GM19324 (cell line): ENCODE results near the gene SULT1A3.
"Not testable (repeated sequence)": the region's sequence is repeated elsewhere in the genome, so short reads cannot be mapped to it uniquely, and the experiment has no call there.

Experiments used
- ATAC-seq: cut with Tn5 transposase; IDR thresholded peaks from one replicate; pipeline ENCODE4 v1.9.1; 2021; ENCODE audit warnings: mild to moderate bottlenecking, moderate library complexity; ENCODE audit not compliant: unreplicated experiment, low FRiP score

SULT1A3 gene

GRCh38 chr16:30199049-30199448 lies at the start of gene SULT1A3:
SULT1A3 (plus strand) TSS chr16:30199255; CDS start chr16:30200729, 1,474 bp downstream.
- ATAC-seq: not testable (repeated sequence)

GRCh38 chr16:30151091-30151490 lies 48.0 kb upstream of the SULT1A3 start:
- ATAC-seq: no peak

DNA sequence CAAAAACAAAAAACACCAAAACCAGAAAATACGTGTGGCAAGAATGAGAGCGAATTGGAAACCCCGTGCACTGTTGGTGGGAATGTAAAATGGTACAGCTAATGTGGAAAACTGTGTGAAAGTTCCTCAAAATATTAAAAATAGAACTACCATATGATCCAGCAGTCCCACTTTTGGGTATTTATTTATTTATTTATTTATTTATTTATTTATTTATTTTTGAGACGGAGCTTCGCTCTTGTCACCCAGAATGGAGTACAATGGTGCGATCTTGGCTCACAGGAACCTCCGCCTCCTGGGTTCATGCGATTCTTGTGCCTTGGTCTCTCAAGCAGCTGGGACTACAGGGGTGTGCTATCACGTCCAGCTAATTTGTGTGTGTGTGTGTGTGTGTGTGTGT lies 46.5 kb upstream of the SULT1A3 start:
- no peak for ATAC-seq

DNA sequence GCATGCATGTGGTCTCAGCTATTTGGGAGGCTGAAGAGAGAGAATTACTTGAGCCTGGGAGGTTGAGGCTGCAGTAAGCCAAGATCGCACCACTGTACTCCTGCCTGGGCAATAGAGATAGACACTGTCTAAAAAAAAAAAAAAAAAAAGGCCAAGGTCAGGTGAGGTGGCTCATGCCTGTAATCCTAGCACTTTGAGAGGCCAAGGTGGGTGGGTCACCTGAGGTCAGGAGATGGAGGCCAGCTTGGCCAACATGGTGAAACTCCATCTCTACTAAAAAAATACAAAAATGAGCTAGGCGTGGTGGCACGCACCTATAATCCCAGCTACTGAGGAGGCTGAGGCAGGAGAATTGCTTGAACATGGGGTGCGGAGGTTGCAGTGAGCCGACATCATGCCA lies 43.9 kb upstream of the SULT1A3 start:
- ATAC-seq: no peak

DNA sequence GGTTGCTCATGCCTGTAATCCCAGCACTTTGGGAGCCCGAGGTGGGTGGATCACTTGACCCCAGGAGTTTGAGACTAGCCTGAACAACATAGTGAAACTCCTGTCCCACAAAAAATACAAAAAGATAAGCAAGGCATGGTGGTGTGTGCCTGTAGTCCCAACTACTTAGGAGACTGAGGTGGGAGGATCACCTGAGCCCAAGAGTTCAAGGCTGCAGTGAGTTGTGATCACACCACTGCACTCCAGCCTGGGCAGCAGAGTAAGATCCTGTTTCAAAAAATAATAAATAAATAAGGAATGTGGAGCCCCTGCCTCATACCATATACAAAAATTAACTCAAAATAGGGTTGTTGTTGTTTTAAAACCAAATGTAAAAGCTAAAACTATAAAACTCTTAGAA lies 41.8 kb upstream of the SULT1A3 start:
- ATAC-seq: no peak

DNA sequence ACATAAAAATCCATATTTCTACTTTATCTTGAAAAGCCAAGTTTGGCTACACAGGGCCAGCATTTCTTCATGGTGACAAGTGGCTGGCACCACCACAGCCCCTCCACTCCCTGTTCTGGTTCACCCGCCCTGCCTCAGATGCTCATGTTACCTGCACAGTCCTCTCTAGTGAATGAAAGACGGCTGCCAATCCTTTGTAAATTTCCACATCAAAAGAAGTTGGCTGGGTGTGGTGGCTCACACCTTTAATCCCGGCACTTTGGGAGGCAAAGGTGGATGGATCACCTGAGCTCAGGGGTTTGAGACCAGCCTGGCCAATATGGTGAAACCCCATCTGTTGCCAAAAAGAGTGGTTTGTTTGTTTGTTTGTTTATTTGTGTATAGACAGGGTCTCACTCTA lies 35.5 kb upstream of the SULT1A3 start:
- ATAC-seq: no peak

GRCh38 chr16:30166202-30166902 lies 32.7 kb upstream of the SULT1A3 start:
- ATAC-seq: no peak

DNA sequence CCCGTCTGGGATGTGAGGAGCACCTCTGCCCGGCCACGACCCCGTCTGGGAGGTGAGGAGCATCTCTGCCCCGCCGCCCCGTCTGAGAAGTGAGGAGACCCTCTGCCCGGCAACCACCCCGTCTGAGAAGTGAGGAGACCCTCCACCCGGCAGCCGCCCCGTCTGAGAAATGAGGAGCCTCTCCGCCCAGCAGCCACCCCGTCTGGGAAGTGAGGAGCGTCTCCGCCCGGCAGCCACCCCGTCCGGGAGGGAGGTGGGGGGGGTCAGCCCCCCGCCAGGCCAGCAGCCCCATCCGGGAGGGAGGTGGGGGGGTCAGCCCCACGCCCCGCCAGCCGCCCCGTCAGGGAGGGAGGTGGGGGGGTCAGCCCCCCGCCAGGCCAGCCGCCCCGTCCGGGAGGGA lies 30.3 kb upstream of the SULT1A3 start:
- not testable (repeated sequence) for ATAC-seq

GRCh38 chr16:30169416-30169815 lies 29.6 kb upstream of the SULT1A3 start:
- not testable (repeated sequence) for ATAC-seq

DNA sequence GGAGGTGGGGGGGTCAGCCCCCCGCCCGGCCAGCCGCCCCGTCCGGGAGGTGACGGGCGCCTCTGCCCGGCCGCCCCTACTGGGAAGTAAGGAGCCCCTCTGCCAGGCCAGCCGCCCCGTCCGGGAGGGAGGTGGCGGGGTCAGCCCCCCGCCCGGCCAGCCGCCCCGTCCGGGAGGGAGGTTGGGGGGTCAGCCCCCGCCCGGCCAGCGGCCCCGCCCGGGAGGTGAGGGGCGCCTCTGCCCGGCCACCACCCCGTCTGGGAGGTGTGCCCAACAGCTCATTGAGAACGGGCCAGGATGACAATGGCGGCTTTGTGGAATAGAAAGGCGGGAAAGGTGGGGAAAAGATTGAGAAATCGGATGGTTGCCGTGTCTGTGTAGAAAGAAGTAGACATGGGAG lies 28.9 kb upstream of the SULT1A3 start:
- ATAC-seq: not testable (repeated sequence)

DNA sequence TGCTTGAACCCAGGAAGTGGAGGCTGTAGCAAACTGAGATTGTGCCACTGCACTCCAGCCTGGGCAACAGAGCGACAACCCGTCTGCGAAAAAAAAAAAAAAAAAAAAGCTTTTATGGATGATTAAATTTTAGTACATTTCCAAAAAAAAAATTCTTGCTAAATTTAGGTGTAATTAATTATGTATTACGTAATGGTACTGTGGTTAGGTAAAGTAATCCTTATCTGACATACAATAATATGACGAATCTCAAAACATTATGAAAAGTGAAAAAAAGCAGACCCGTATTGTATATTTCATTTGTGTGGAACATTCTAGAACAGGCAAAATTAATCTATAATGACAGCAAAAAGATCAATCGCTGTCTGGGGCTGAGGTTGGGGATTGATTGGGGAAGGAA lies 26.0 kb upstream of the SULT1A3 start:
- no peak for ATAC-seq

DNA sequence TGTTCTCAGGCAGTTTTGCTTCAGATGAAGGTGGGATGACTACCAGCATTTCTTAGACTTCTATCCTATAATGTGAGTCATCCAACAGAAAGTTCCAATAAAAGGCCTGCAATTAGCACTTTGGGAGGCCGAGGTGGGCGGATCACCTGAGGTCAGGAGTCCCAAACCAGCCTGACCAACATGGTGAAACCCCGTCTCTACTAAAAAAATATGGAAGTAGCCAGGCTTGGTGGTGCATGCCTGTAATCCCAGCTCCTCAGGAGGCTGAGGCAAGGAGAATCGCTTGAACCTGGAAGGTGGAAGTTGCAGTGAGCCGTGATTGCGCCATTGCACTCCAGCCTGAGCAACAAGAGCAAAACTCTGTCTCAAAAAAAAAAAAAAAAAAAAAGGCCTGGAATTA lies 22.2 kb upstream of the SULT1A3 start:
- ATAC-seq: not testable (repeated sequence)

- ATAC-seq: no peak
Measured at GRCh38 chr16:30179195-30179594, 19.9 kb upstream of the SULT1A3 start.

DNA sequence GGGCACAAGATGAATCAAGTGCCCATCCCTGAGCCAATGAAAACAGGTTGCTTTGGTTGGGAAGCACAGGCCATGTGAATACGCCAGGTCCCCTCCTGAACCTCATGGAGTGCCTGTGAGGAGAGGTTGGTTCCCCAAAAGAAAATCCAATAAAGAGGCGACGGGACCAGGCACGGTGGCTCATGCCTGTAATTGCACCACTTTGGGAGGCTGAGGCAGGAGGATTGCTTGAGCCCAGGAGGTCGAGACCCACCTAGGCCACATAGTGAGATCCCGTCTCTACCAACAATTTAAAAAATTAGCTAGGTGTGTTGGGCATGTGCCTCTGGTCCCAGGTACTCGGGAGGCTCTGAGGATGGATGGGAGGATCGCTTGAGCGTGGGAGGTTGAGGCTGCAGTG lies 19.1 kb upstream of the SULT1A3 start:
- no peak for ATAC-seq

DNA sequence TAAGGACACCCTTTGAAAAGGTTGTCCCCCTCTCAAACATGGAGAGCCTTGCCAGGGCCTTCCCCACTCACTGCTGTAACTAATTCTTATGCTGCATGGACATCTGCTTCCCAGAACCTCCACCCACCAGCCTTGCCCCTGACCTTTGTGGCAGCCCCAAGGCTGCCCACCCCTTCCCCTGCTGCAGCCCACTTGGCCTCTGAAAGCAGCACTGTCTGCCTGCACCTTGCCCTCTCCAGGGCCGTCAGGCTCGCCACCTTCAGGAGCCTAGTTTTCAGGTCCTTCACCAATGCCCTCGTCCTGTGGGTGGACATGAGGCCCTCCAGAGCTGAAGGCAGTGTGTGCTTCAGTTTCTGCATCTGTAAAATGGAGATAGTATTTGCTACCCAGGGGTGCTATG lies 18.3 kb upstream of the SULT1A3 start:
- ATAC-seq: no peak

DNA sequence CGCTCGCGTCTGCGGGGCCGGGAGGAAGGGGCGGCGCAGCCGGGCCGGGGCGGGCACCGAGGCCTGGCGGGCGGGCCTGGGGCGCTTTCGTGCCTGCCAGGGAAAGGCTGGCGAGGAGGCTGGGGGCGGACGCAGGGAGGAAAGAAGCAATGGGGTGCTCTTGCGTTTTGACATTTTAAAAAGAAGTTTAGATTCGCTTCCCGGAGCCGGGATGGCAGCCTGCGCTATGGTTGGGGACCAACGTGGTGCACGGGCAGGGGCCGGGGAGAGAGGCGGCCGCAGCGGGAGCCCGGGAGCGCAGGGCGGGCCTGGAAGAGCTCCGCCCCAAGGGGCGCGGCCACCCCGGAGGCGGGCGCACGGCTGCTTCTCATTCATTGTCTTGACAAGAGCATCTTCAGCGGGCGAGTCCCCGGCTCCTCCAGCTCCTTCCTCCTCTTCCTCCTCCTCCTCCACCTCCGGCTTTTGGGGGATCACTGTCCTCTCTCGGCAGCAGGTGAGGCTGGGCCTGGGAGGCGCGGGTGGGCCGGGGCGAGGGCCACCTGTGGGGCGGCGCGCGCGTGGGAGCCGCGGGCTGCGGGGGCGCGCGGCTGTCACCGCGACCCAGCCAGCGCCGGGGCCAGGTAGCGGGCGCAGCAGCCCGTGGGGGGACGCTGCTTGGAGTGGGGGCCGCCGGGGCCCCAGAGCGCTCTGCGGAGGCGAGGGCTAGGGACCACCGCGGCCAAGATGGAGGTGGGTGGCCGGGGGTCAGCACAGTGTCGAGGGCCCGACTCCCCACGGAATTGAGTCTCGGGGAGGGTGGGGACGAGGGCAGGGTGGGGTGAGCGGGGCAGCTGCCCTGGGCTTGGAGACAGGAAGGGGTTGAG lies 15.6 kb upstream of the SULT1A3 start, which contains the start of gene CORO1A:
TSS of gene CORO1A (plus strand) at position 370 of the 863 bp plus-strand sequence. CDS start 1,608 bp downstream, outside the sequence.
- peak; percentile 43 for ATAC-seq

DNA sequence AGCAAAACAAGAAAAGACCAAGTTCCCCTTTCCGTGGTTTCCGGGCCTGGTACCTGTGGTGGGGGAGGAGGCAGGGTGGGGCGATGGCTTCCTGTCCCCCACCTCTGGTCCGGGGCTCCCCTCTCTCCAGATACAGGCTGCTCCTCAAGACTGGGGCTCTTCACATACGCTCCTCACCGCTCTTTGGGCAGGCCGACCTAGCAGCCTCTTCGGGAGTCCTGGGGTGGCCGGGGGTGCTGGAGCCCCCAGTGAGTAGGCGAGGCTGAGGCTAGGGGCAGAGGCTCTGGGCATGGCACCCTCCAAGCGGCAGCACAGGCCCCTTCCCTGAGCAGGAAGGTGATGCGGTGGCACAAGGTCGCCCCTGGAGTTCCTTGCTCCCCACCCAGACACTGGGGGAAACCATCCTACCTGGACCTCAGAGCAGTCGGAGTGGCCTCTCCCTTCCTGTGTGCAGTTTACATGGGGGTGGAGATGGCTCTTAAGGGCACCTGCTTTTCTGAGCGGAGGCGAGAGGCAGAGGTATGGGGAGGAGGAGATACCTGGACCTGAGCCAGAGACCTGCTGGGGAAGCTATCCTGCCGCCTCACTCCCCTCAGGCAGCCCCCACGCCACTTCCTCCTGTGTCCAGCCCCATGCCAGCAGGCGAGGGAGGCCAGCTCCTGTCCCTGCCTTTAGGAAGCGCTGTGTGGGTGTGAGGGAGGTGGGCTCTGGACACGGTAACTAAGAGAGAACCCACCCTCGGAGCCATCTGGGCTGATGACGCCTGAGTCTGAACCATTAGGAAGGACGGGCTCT lies 14.8 kb upstream of the SULT1A3 start:
- peak; percentile 4 for ATAC-seq

GRCh38 chr16:30184891-30185682 lies 14.0 kb upstream of the SULT1A3 start:
- no peak for ATAC-seq

GRCh38 chr16:30185683-30186421 lies 13.2 kb upstream of the SULT1A3 start:
- peak; percentile 23 for ATAC-seq
